Liver (tissue), 9 donors: Measurements from ENCODE around the gene ADARB1. TPM values are rescaled to one million over a fixed set of nuclear protein-coding genes. Genes with fewer than 3 reads are reported as not detected.

Experiments
- DNase-seq: peaks from one replicate; pipeline ENCODE4 v3.0.0-alpha.2; 2017; ENCODE audit warnings: low spot score
- H3K27ac ChIP-seq, 2 donors: one replicate each; pipeline ENCODE4 v1.7.0; 2013; ENCODE audit warnings: inconsistent platforms in 2 of 2, low read length in 2 of 2, control low read depth in 1 of 2, low read depth in 1 of 2, mild to moderate bottlenecking in 1 of 2
- H3K27me3 ChIP-seq, 4 donors: one replicate each; pipeline versions ENCODE4 v1.6.1 to v1.7.0; 2013; ENCODE audit warnings: low read length in 3 of 4, inconsistent platforms in 1 of 4, mild to moderate bottlenecking in 1 of 4, moderate library complexity in 1 of 4; ENCODE audit not compliant: control insufficient read depth in 4 of 4, insufficient read depth in 4 of 4
- H3K36me3 ChIP-seq, 4 donors: one replicate each; pipeline versions ENCODE4 v1.6.1 to v1.7.0; 2013; ENCODE audit warnings: low read length in 3 of 4, mild to moderate bottlenecking in 3 of 4, low read depth in 1 of 4, moderate library complexity in 1 of 4; ENCODE audit not compliant: control insufficient read depth in 4 of 4, insufficient read depth in 3 of 4
- H3K4me1 ChIP-seq, 4 donors: one replicate each; pipeline versions ENCODE4 v1.6.1 to v1.7.0; 2013; ENCODE audit warnings: low read length in 3 of 4, mild to moderate bottlenecking in 3 of 4, moderate library complexity in 1 of 4; ENCODE audit not compliant: control insufficient read depth in 4 of 4, insufficient read depth in 4 of 4
- H3K4me3 ChIP-seq, 3 donors: one replicate each; pipeline versions ENCODE4 v1.6.1 to v1.7.0; 2013; ENCODE audit warnings: low read length in 3 of 3, control low read depth in 1 of 3, low read depth in 1 of 3, mild to moderate bottlenecking in 1 of 3
- H3K9ac ChIP-seq, 2 donors: one replicate each; pipeline ENCODE4 v1.7.0; 2013; ENCODE audit warnings: low read length in 2 of 2, mild to moderate bottlenecking in 2 of 2, moderate library complexity in 2 of 2, control low read depth in 1 of 2, low read depth in 1 of 2
- H3K9me3 ChIP-seq, 4 donors: one replicate each; pipeline versions ENCODE4 v1.6.1 to v1.7.0; 2013; ENCODE audit warnings: low read length in 3 of 4; ENCODE audit not compliant: control insufficient read depth in 4 of 4
- CTCF ChIP-seq: fragments of 150-350 bp; IDR thresholded peaks from 2 replicates; pipeline ENCODE4 v1.5.1; 2017; ENCODE audit warnings: improper control_type of control experiment, low read depth, low read length; ENCODE audit not compliant: missing input control
- EGR1 ChIP-seq, 2 donors: IDR thresholded peaks; 2 replicates each; pipeline ENCODE4 v1.6.1; 2016 to 2018; ENCODE audit warnings: antibody characterized with exemption in 2 of 2, low read depth in 2 of 2
- FOXA1 ChIP-seq: IDR thresholded peaks from 2 replicates; pipeline ENCODE4 v1.6.1; 2016; ENCODE audit warnings: antibody characterized with exemption
- FOXA2 ChIP-seq: IDR thresholded peaks from 2 replicates; pipeline ENCODE4 v1.6.1; 2016; ENCODE audit warnings: antibody characterized with exemption
- GABPA ChIP-seq, 2 donors: IDR thresholded peaks in 1 of 2; conservative IDR thresholded peaks in 1 of 2; 2 replicates each; pipeline ENCODE4 v1.6.1; 2016; ENCODE audit warnings: antibody characterized with exemption in 2 of 2, mild to moderate bottlenecking in 1 of 2, moderate library complexity in 1 of 2
- HNF4A ChIP-seq, 2 donors: conservative IDR thresholded peaks; 2 replicates each; pipeline ENCODE4 v1.6.1; 2016; ENCODE audit warnings: antibody characterized with exemption in 2 of 2, mild to moderate bottlenecking in 2 of 2
- HNF4G ChIP-seq: IDR thresholded peaks from 2 replicates; pipeline ENCODE4 v1.6.1; 2016; ENCODE audit warnings: antibody characterized with exemption
- JUND ChIP-seq, 2 donors: IDR thresholded peaks; 2 replicates each; pipeline ENCODE4 v1.6.1; 2016; ENCODE audit warnings: antibody characterized with exemption in 2 of 2
- MAX ChIP-seq: IDR thresholded peaks from 2 replicates; pipeline ENCODE4 v1.6.1; 2016; ENCODE audit warnings: antibody characterized with exemption
- NR2F2 ChIP-seq: IDR thresholded peaks from 2 replicates; pipeline ENCODE4 v1.6.1; 2016; ENCODE audit warnings: antibody characterized with exemption
- RAD21 ChIP-seq, 2 donors: IDR thresholded peaks; 2 replicates each; pipeline ENCODE4 v1.6.1; 2016; ENCODE audit warnings: antibody characterized with exemption in 2 of 2, mild to moderate bottlenecking in 2 of 2
- REST ChIP-seq: IDR thresholded peaks from 2 replicates; pipeline ENCODE4 v1.6.1; 2016; ENCODE audit warnings: antibody characterized with exemption, mild to moderate bottlenecking
- SP1 ChIP-seq: IDR thresholded peaks from 2 replicates; pipeline ENCODE4 v1.6.1; 2018; ENCODE audit warnings: antibody characterized with exemption, mild to moderate bottlenecking
- YY1 ChIP-seq: IDR thresholded peaks from 2 replicates; pipeline ENCODE4 v1.6.1; 2016; ENCODE audit warnings: antibody characterized with exemption, mild to moderate bottlenecking
- ZBTB33 ChIP-seq: IDR thresholded peaks from 2 replicates; pipeline ENCODE4 v1.6.1; 2016; ENCODE audit warnings: antibody characterized with exemption
- WGBS: extraction: QIAGEN DNeasy Blood & Tissue Kit; methylation state at CpG from one replicate; pipeline ENCODE4 v1.1.7; 2013; 5-methylcytosine and 5-hydroxymethylcytosine counted together
- polyA plus RNA-seq, 2 donors: library from polyadenylated mRNA; stranded (reverse) in 1 of 2; unstranded in 1 of 2; fragments of 200-250 nt in 1 of 2; fragments of >200 nt in 1 of 2; fragmentation: Nextera tagmentation in 1 of 2; extraction: Ambion mirVana in 1 of 2; gene quantifications; one replicate each; pipeline versions ENCODE4 v1.2.1 to v1.2.3, GENCODE V29; 2013 to 2015
- total RNA-seq, 2 donors: library from RNA; depleted of rRNA; stranded (reverse); fragments of >200 nt; gene quantifications; one replicate each; pipeline ENCODE4 v1.2.3, GENCODE V29; 2014
- donor health status: healthy.
- donor health status: healthy.
- donor health status: healthy.
- donor health status: healthy.
- donor health status: healthy.

Gene ADARB1
- total and polyA plus RNA-seq, 4 donors: 1.6 to 7.8 (median 2.9) TPM

GRCh38 chr21:45099571-45099970 lies 25.2 kb downstream of the ADARB1 start (continued):
- TF ChIP-seq REST (no peak), HNF4G (no peak), FOXA2 (no peak), SP1 (no peak), FOXA1 (no peak), RAD21 (IDR thresholded peaks at IDR 0.05) (no peak), JUND (IDR thresholded peaks at IDR 0.05) (no peak)

- Histone ChIP-seq H3K27ac (no peak overlapping the region), H3K9ac (no peak overlapping the region), H3K9me3 (no peaks in the 10 kb centered on the region), H3K27me3 (no peaks in the 10 kb centered on the region), H3K36me3 (no peaks in the 10 kb centered on the region), H3K4me1 (peaks cover 2 to 16% (median 9%) of the 10 kb centered on the region in 4 donors), H3K4me3 (no peak overlapping the region)
- TF ChIP-seq MAX (no peak), YY1 (no peak), HNF4A (conservative IDR thresholded peaks at IDR 0.05) (no peak), HNF4G (no peak), ZBTB33 (no peak), NR2F2 (no peak), FOXA2 (no peak)
- 97% methylated on average over 40 of the region's 40 CpGs for WGBS
- DNase-seq: no peak
These were observed 26.5 kb downstream of the ADARB1 start for GRCh38 chr21:45100866-45101265.

- no peak overlapping the region for H3K9ac ChIP-seq
- no peak for DNase-seq
- no peaks in the 10 kb centered on the region for H3K9me3 ChIP-seq
- 51% methylated on average over 2 of the region's 2 CpGs for WGBS
- no peak overlapping the region for H3K4me3 ChIP-seq
- peaks cover 2 to 16% (median 9%) of the 10 kb centered on the region in 4 donors for H3K4me1 ChIP-seq
- TF ChIP-seq EGR1 (IDR thresholded peaks at IDR 0.05; ENCODE audit: low read depth in 2 of 2) (no peak), HNF4G (no peak), JUND (IDR thresholded peaks at IDR 0.05) (no peak), GABPA (IDR thresholded peaks at IDR 0.05 in 1 of 2, conservative IDR thresholded peaks at IDR 0.05 in 1 of 2) (no peak), HNF4A (conservative IDR thresholded peaks at IDR 0.05) (no peak), RAD21 (IDR thresholded peaks at IDR 0.05) (peak; percentile 14 to 50), REST (no peak), CTCF (peak; percentile 30)
- H3K36me3 ChIP-seq: no peaks in the 10 kb centered on the region
- H3K27ac ChIP-seq: peak overlapping the region in 1 of 2 donors; percentile 17
- no peaks in the 10 kb centered on the region for H3K27me3 ChIP-seq
These were observed 28.1 kb downstream of the ADARB1 start for GRCh38 chr21:45102391-45102932.
